IMR-90 (cell line): ENCODE data around the gene DMAC2L. TPM values are rescaled to one million over a fixed set of nuclear protein-coding genes. Genes with fewer than 3 reads are reported as not detected.
"Not testable (repeated sequence)": the region's sequence is repeated elsewhere in the genome, so short reads cannot be mapped to it uniquely, and the experiment has no call there.

Source experiments
- ATAC-seq: fragments of 200-7000 bp; cut with Tn5 transposase; 2 replicates; pipeline ENCODE4 v1.9.1; 2020; ENCODE audit warnings: low read depth, mild to moderate bottlenecking, moderate library complexity
- BruUV-seq: library from RNA; stranded (reverse); fragments of 400-500 nt; replicated peaks from 2 replicates; lab custom pipeline; 2021; lab: Mats Ljungman, UMichigan
- CTCF ChIA-PET: fragments of 300-600 bp; formaldehyde crosslinking; extraction: SDS; loops from one replicate; lab custom pipeline; 2021; ENCODE audit warnings: antibody characterized with exemption; lab: Yijun Ruan, JAX
- POLR2A ChIA-PET: fragments of 300-600 bp; sonication (Branson Sonifier 250); formaldehyde crosslinking; loops from one replicate; lab custom pipeline; 2022; ENCODE audit warnings: antibody characterized with exemption; ENCODE audit not compliant: unreplicated experiment; lab: Charles Lee
- DNase-seq: peaks from one replicate; pipeline ENCODE4 v3.0.0; 2013
- H2AFZ ChIP-seq: replicated peaks from 2 replicates; pipeline ENCODE3; 2013; ENCODE audit warnings: low read length, mild to moderate bottlenecking; ENCODE audit not compliant: poor library complexity
- H2AK5ac ChIP-seq: 2 replicates; pipeline ENCODE4 v1.6.1; 2013; ENCODE audit warnings: low read depth, low read length, inconsistent platforms
- H2AK9ac ChIP-seq: replicated peaks from 2 replicates; pipeline ENCODE3; 2013; ENCODE audit warnings: mild to moderate bottlenecking, low read depth, low read length, moderate library complexity; ENCODE audit not compliant: poor library complexity
- H2BK120ac ChIP-seq: 2 replicates; pipeline ENCODE4 v1.6.1; 2013; ENCODE audit warnings: low read depth, low read length, inconsistent platforms
- H2BK15ac ChIP-seq: 3 replicates; pipeline ENCODE4 v1.6.1; 2013; ENCODE audit warnings: low read depth, low read length, inconsistent platforms
- H2BK20ac ChIP-seq: 2 replicates; pipeline ENCODE4 v1.6.1; 2013; ENCODE audit warnings: low read depth, mild to moderate bottlenecking, inconsistent platforms, low read length, moderate library complexity
- H2BK5ac ChIP-seq: 2 replicates; pipeline ENCODE4 v1.6.1; 2013; ENCODE audit warnings: mild to moderate bottlenecking, low read depth, low read length, inconsistent platforms; ENCODE audit not compliant: poor library complexity, severe bottlenecking
- H3K14ac ChIP-seq: replicated peaks from 2 replicates; pipeline ENCODE4 v1.6.1; 2013; ENCODE audit warnings: low read depth, low read length, inconsistent platforms
- H3K18ac ChIP-seq: 2 replicates; pipeline ENCODE4 v1.6.1; 2013; ENCODE audit warnings: low read depth, low read length, control low read depth
- H3K23ac ChIP-seq: 2 replicates; pipeline ENCODE4 v1.6.1; 2013; ENCODE audit warnings: low read depth, low read length, inconsistent platforms
- H3K27ac ChIP-seq: 2 replicates; pipeline ENCODE4 v1.5.1; 2013; ENCODE audit warnings: mild to moderate bottlenecking, control low read depth, low read length; ENCODE audit not compliant: insufficient read depth
- H3K27me3 ChIP-seq: 2 replicates; pipeline ENCODE4 v1.6.1; 2013; ENCODE audit warnings: low read length; ENCODE audit not compliant: control insufficient read depth, insufficient read depth
- H3K36me3 ChIP-seq: 2 replicates; pipeline ENCODE4 v1.6.1; 2013; ENCODE audit warnings: low read length, mixed read lengths; ENCODE audit not compliant: control insufficient read depth, insufficient read depth
- H3K4ac ChIP-seq: 2 replicates; pipeline ENCODE4 v1.6.1; 2013; ENCODE audit warnings: low read depth, low read length, inconsistent platforms
- H3K4me1 ChIP-seq: 2 replicates; pipeline ENCODE4 v1.6.1; 2013; ENCODE audit warnings: low read length, mixed read lengths; ENCODE audit not compliant: control insufficient read depth, insufficient read depth
- H3K4me2 ChIP-seq: 2 replicates; pipeline ENCODE4 v1.6.1; 2013; ENCODE audit warnings: low read depth, mild to moderate bottlenecking, control low read depth, low read length, moderate library complexity
- H3K4me3 ChIP-seq: 2 replicates; pipeline ENCODE4 v1.5.1; 2013; ENCODE audit warnings: low read depth, mild to moderate bottlenecking, control low read depth, low read length, moderate library complexity; ENCODE audit not compliant: insufficient read depth
- H3K56ac ChIP-seq: 2 replicates; pipeline ENCODE4 v1.6.1; 2013; ENCODE audit warnings: low read length, inconsistent platforms; ENCODE audit not compliant: insufficient read depth; ENCODE audit errors: extremely low read depth
- H3K79me1 ChIP-seq, 2 experiments: 2 replicates each; pipeline ENCODE4 v1.6.1; 2013; ENCODE audit warnings: low read length in 2 of 2, inconsistent platforms in 1 of 2, low read depth in 1 of 2
- H3K9ac ChIP-seq: 2 replicates; pipeline ENCODE4 v1.6.1; 2013; ENCODE audit warnings: low read depth, low read length, control low read depth
- H3K9me1 ChIP-seq: 2 replicates; pipeline ENCODE4 v1.6.1; 2013; ENCODE audit warnings: low read length, inconsistent platforms; ENCODE audit not compliant: insufficient read depth
- H3K9me3 ChIP-seq: 2 replicates; pipeline ENCODE4 v1.6.1; 2013; ENCODE audit warnings: low read length; ENCODE audit not compliant: control insufficient read depth, insufficient read depth
- H4K20me1 ChIP-seq: 2 replicates; pipeline ENCODE4 v1.6.1; 2013; ENCODE audit warnings: low read length, inconsistent platforms; ENCODE audit not compliant: insufficient read depth
- H4K5ac ChIP-seq: 2 replicates; pipeline ENCODE4 v1.6.1; 2013; ENCODE audit warnings: mild to moderate bottlenecking, low read depth, low read length, control low read depth
- H4K8ac ChIP-seq, 2 experiments: 2 replicates each; pipeline ENCODE4 v1.6.1; 2013; ENCODE audit warnings: low read depth in 2 of 2, low read length in 2 of 2, control low read depth in 1 of 2, inconsistent platforms in 1 of 2
- H4K91ac ChIP-seq: 2 replicates; pipeline ENCODE4 v1.6.1; 2013; ENCODE audit warnings: low read depth, low read length, inconsistent platforms; ENCODE audit not compliant: insufficient read depth
- BHLHE40 ChIP-seq: fragments of 150-350 bp; IDR thresholded peaks from 2 replicates; pipeline ENCODE4 v1.6.1; 2016; ENCODE audit warnings: mild to moderate bottlenecking, low read depth, low read length
- CEBPB ChIP-seq: IDR thresholded peaks from 2 replicates; pipeline ENCODE4 v1.6.1; 2012; ENCODE audit warnings: low read depth, low read length, improper control_type of control experiment
- ELK1 ChIP-seq: fragments of 150-350 bp; IDR thresholded peaks from 2 replicates; pipeline ENCODE4 v1.6.1; 2016; ENCODE audit warnings: low read depth, mild to moderate bottlenecking, low read length, moderate library complexity, borderline replicate concordance
- MAZ ChIP-seq: IDR thresholded peaks from 2 replicates; pipeline ENCODE4 v1.6.1; 2012; ENCODE audit warnings: low read depth, mild to moderate bottlenecking, low read length, improper control_type of control experiment, moderate library complexity, borderline replicate concordance
- NFE2L2 ChIP-seq: fragments of 150-350 bp; IDR thresholded peaks from 2 replicates; pipeline ENCODE4 v1.6.1; 2016; ENCODE audit warnings: low read depth, mild to moderate bottlenecking, low read length
- RAD21 ChIP-seq: IDR thresholded peaks from 2 replicates; pipeline ENCODE4 v1.6.1; 2012; ENCODE audit warnings: low read length, improper control_type of control experiment
- RCOR1 ChIP-seq: IDR thresholded peaks from 2 replicates; pipeline ENCODE4 v1.6.1; 2012; ENCODE audit warnings: mild to moderate bottlenecking, low read length, improper control_type of control experiment; ENCODE audit not compliant: insufficient replicate concordance
- WGBS, 2 experiments: methylation state at CpG; one replicate each; pipeline versions ENCODE4 v1.1.5 to v1.1.7; 2013; ENCODE audit warnings: missing lambda C conversion rate in 2 of 2; ENCODE audit not compliant: insufficient read length in 1 of 2; ENCODE audit errors: extremely low coverage in 2 of 2; 5-methylcytosine and 5-hydroxymethylcytosine counted together
- dilution Hi-C: fragments of 300-500 bp; cut with HindIII; formaldehyde crosslinking; loops from one replicate; pipeline ENCODE4 v1.14.3; 2018; ENCODE audit warnings: low sequenced_read_pairs; ENCODE audit not compliant: unreplicated experiment
- in situ Hi-C: fragments of 300-500 bp; cut with MboI; formaldehyde crosslinking; loops from 3 replicates; pipeline ENCODE4 v1.14.3; 2019; ENCODE audit warnings: low sequenced_read_pairs, inconsistent platforms, mixed read lengths
- intact Hi-C: fragments of 100-400 bp; cut with micrococcal nuclease; formaldehyde crosslinking; loops from 2 replicates; pipeline ENCODE4 v1.10.0; 2022
- polyA plus RNA-seq, 3 experiments: library from polyadenylated mRNA; depleted of rRNA; stranded (reverse); fragments of >200 nt; gene quantifications; 2 replicates each; pipeline ENCODE4 v1.2.3, GENCODE V29; 2012; ENCODE audit warnings: low replicate concordance in 1 of 3
- total RNA-seq: library from RNA; depleted of rRNA; stranded (reverse); fragments of >200 nt; gene quantifications from 2 replicates; pipeline ENCODE4 v1.2.3, GENCODE V29; 2012

The DMAC2L gene
- total and polyA plus RNA-seq, 2 of the 4 experiments (the other 2 are of a cell fraction) = 5.0 to 6.1 TPM

GRCh38 chr14:50360851-50361250 is 48.7 kb downstream of the DMAC2L start:
- H3K14ac ChIP-seq = no peak overlapping the region
- no TSS peak for BruUV-seq
- no peak overlapping the region for H3K27ac ChIP-seq
- H3K18ac ChIP-seq = no peak overlapping the region
- H3K4me1 ChIP-seq = peaks cover 5% of the 10 kb centered on the region
- no peak overlapping the region for H2BK5ac ChIP-seq
- H4K8ac ChIP-seq = no peak overlapping the region
- no peak overlapping the region for H2AK9ac ChIP-seq
- intact Hi-C loops = no loop called here
- DNase-seq (no peak), ATAC-seq (no peak)
- H2BK15ac ChIP-seq = no peak overlapping the region
- no peak overlapping the region for H3K9ac ChIP-seq
- TF ChIP-seq NFE2L2 = no peak
- TF ChIP-seq RAD21 = no peak
- TF ChIP-seq BHLHE40 = no peak
- no peak for TF ChIP-seq MAZ
- no peak for TF ChIP-seq ELK1
- TF ChIP-seq CEBPB = no peak
- TF ChIP-seq RCOR1 = no peak
- no peaks in the 10 kb centered on the region for H3K27me3 ChIP-seq
- H3K23ac ChIP-seq = no peak overlapping the region
- peaks cover 5% of the 10 kb centered on the region; the same call in 1 of the 2 replicates for H3K9me1 ChIP-seq
- H3K79me1 ChIP-seq = no peaks in the 10 kb centered on the region
- H2AFZ ChIP-seq = no peak overlapping the region
- no peak overlapping the region for H2BK120ac ChIP-seq
- ChIA-PET CTCF (no interaction called here), POLR2A (no interaction called here)
- H3K9me3 ChIP-seq = no peaks in the 10 kb centered on the region
- 0 out of 2 replicates have a peak, but pooled peaks cover 3% of the 10 kb centered on the region for H3K36me3 ChIP-seq
- no peak overlapping the region for H3K4ac ChIP-seq
- no peaks in the 10 kb centered on the region for H4K20me1 ChIP-seq
- no peak overlapping the region for H4K91ac ChIP-seq
- dilution Hi-C loops = no loop called here
- in situ Hi-C loops = no loop called here
- H3K4me3 ChIP-seq = no peak overlapping the region
- no peak overlapping the region for H2BK20ac ChIP-seq
- H3K56ac ChIP-seq = no peak overlapping the region
- no peak overlapping the region for H3K4me2 ChIP-seq
- H2AK5ac ChIP-seq = no peak overlapping the region
- H4K5ac ChIP-seq = no peak overlapping the region
- WGBS, 2 experiments = no CpG with 5 or more reads among the region's 2 CpGs

- H4K91ac ChIP-seq, H2AK5ac ChIP-seq, H3K27ac ChIP-seq, H2BK5ac ChIP-seq, H4K20me1 ChIP-seq, H3K18ac ChIP-seq, H2BK20ac ChIP-seq, H2BK15ac ChIP-seq, H2BK120ac ChIP-seq, H4K5ac ChIP-seq, BruUV-seq, H3K9me3 ChIP-seq, CTCF ChIA-PET, H3K9ac ChIP-seq, H3K56ac ChIP-seq, H3K4ac ChIP-seq, H3K14ac ChIP-seq, dilution Hi-C loops, H3K4me1 ChIP-seq, H3K4me2 ChIP-seq, DNase-seq, H2AFZ ChIP-seq, intact Hi-C loops, H3K79me1 ChIP-seq, H3K27me3 ChIP-seq, H2AK9ac ChIP-seq, in situ Hi-C loops, H4K8ac ChIP-seq, H3K36me3 ChIP-seq, ATAC-seq, H3K23ac ChIP-seq, H3K4me3 ChIP-seq, POLR2A ChIA-PET: not testable (repeated sequence)
- 96% methylated on average over 9 of the region's 36 CpGs; no CpG with 5 or more reads in 1 of the 2 experiments for WGBS, 2 experiments
- H3K9me1 ChIP-seq = peaks cover 12% of the 10 kb centered on the region
Observed at GRCh38 chr14:50361473-50362403, 49.6 kb downstream of the DMAC2L start.
